KBM-7 (cell line): ENCODE measurements around the gene POU3F3.
A peak's percentile ranks its signal among the peaks of the same experiment; 100 is the strongest.

Source experiments
- DNase-seq: peaks from one replicate; pipeline ENCODE4 v3.0.0-alpha.2; 2015
- in situ Hi-C: fragments of 300-500 bp; cut with MboI; formaldehyde crosslinking; loops from 2 replicates; pipeline ENCODE4 v1.14.3; 2020; ENCODE audit warnings: low sequenced_read_pairs, low pct_unique_long_range_greater_than_20kb, mixed read lengths

Gene POU3F3

DNA sequence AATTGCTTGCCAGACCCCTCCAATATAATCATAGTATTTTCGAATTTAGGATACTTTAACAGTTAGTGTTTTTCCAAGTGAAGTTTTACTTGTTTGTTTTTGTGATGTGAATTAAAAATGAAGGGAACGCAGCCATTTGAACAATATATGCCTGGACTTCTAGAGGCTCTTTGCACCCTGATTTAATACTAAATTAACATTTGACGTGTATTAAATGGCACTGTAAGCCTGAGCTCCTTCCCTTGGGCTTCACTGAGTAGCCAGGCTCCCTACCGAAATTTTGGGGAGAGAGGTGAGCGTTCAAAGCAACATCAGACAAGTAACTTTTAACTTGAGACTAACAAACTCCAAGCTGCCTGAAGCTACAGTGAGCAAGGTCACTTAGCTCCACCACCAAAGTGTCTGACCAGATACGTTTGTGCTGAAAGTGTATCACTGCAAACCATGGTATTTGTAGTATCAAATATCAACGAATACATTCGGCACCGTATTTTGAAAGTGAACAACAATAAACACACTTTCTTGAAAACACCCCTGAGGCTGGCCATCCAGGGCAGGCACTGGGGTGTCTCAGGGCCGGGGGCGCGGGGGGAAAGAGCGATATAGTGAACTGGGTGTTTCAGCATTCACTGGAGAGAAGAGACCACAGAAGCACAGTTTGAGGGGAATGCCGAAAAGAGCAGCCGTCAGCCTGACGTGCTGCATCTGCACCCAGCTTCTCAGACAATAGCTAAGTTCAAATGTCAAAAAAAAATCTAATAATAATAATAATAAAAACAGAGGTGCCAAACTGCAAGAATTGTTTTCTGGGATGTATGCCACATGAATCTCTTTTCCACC is 7.7 kb upstream of the POU3F3 start:
- DNase-seq: peak; percentile 32
- in situ Hi-C loops: no loop called here

- in situ Hi-C loops: no loop called here
- peak; percentile 74 for DNase-seq
These were observed 6.9 kb upstream of the POU3F3 start for GRCh38 chr2:104846786-104847585.

DNA sequence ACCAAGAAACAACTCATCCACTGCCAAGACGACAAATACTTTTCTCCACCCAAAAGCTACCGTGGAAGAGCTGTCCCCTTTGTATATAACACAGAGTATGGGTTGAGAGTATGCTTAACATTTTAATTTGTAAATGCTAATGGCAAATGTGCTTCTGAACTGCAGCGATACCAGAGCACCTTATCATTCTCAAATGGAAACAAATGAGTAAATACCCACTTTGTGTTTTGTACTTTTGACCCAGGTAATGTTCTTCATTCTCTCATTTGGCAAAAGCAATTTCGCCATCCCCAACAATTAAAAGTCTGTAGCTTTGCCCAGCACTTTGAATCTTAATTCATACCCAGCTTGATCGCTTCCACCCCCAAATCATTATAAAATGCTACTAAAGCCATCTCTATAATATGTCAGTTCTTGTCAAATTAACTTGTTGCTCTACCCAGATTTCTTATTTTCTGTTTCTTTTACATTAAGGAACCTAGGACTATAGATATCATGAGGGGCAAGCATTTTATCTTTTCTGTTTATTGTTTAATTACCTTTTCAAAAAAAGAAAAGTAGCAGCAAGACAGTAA is 6.2 kb upstream of the POU3F3 start:
- in situ Hi-C loops: no loop called here
- no peak for DNase-seq

DNA sequence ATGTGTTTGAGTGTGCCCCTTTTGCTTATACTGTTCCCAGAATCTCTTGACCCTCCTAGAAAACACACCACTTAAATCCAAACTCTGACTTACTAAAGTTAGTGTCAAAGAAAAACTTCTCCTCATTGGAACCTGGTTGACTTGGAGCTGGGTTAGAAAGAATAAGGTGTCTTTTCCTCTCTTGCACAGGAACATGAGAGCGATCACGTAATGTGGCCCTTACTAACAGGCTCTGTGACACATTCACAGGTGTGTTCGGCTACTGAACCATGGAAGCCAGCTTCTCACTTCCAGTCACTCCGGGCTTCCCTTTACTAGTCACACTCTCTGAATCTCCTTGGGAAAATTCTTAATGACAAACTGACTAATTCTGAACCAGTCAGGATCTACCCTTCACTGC is 5.4 kb upstream of the POU3F3 start:
- in situ Hi-C loops: no loop called here
- peak; percentile 28 for DNase-seq

DNA sequence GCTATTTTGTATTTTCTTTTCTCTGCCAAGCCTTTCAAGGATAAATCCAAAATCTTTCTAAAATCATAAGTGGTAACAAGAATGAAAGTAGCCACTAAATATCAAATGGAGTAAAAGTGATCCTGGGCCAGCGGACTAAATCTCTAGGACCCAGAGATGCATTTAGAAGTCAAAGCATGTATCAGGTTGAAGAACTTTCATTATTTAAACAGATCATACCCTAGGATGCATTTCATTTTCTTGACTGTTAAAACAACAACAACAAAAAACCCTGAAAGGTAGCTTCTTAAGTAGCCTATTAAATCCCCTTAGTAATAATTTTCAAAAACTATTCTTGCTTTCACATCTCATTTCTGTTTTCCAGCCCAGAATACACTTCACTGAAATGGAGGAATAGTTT is 4.8 kb upstream of the POU3F3 start:
- in situ Hi-C loops: no loop called here
- no peak for DNase-seq

DNA sequence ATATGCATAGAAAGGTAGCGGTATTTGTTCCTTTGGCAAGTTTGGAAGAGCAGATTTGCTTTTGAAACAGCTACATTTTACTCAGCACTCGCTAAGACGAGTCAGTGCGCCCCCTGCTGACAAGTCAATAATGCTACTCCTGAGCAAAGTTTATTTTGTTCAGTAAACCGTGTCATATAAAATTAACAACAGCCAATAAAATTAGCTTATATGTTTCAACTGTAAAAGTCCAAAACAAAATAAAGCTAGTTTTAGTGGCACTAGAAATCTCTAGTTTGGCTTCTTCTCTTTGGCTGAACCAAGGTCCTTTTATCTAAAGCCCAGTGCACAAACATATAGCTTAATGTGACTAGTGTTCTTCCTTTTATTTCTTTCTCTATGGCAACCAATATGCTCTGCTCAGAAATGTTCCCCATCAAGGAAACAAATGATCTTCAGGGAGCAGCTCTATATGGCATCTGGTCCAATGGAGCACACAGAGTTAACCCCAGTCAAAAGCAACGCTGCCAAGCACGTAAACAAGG is 4.2 kb upstream of the POU3F3 start:
- in situ Hi-C loops: loop anchor here (25.0 kb wide), 1 partner anchor 212 kb away; no protein-coding TSS in a partner anchor
- peak; percentile 85 for DNase-seq

- in situ Hi-C loops: loop anchor here (25.0 kb wide), 1 partner anchor 213 kb away; no protein-coding TSS in a partner anchor
These were observed 3.3 kb upstream of the POU3F3 start for GRCh38 chr2:104850361-104851290.

DNA sequence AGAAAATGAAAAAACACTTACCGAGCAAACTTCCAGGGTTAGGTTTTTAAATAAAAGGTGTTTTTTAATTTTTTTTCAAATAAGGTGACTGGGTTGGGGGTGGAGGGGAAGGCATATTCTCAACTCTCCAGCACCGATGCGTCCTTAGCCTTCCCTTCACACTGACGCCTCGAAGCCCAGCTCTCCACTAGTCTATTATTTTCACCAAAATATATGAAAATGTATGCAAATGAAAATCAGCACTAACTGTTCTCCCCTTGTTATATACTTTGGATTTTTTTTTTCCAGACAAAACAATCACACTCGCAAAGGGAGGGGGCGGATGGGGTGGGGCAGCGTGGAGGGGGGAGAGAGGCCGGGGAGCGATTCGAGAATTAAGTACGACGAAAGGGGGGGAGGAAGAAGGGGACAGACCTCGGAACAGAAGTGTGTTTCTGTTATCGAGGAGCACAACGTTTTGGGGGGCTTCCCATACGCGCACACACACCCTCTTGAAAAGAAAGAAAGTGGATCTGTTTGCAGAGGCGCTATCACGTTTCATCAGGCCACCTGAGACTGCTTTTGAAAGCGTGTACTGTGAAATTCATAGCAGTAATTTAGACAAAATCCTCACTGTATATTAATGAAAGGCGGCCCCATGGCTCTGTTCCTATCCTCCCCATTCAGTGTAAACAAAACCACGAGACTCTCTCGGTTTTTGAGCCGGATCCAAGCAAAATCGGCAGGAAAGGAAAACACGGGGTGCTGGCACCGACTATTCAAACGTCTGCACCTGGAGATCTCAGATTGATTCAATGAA is 2.4 kb upstream of the POU3F3 start:
- in situ Hi-C loops: loop anchor here (25.0 kb wide), 1 partner anchor 214 kb away; no protein-coding TSS in a partner anchor
- peak; percentile 30 for DNase-seq

More at GRCh38 chr2:104850361-104851290, 3.3 kb upstream of the POU3F3 start:
- peak; percentile 40 for DNase-seq

GRCh38 chr2:104852090-104852666 is 1.7 kb upstream of the POU3F3 start:
- DNase-seq: peak; percentile 79
- in situ Hi-C loops: loop anchor here (25.0 kb wide), 1 partner anchor 215 kb away; no protein-coding TSS in a partner anchor

DNA sequence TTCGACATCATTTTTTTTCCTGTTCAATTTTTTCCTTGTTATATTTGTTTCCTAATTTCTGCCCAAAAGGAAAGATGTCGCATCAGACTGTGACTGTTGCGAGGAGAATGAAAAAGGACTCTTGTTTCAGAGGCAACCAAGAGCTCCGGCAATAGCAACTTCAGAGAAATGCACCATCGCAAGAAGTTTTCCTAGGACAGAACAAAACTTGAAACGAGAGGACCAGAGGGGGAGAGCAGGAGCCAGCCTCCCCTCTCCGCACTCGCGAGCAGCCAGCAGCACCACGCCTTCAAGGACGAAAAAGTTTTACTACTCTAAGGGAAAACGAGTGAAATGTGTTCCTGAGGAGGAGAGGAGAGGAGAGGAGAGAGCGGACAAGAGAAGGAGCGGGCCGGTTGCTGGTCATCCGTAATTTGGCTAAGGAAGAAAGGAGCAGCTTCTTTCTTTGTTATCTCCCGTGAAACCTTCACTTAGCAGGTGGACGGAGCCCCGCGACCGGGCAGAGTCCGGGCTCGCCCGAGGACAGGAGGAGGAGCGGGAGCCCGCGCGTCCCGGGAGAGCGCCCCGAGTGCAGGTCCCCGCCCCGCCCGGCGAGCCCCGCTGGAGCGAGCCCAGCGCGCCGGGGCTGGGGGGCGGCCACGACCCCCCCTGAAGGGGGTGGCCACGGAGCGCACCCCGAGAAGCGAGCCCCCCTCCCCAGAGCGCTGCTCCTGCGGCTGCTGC is 744 bp downstream of the POU3F3 start:
- peak; percentile 56 for DNase-seq
- in situ Hi-C loops: loop anchor here (25.0 kb wide), 1 partner anchor 217 kb away; no protein-coding TSS in a partner anchor

DNA sequence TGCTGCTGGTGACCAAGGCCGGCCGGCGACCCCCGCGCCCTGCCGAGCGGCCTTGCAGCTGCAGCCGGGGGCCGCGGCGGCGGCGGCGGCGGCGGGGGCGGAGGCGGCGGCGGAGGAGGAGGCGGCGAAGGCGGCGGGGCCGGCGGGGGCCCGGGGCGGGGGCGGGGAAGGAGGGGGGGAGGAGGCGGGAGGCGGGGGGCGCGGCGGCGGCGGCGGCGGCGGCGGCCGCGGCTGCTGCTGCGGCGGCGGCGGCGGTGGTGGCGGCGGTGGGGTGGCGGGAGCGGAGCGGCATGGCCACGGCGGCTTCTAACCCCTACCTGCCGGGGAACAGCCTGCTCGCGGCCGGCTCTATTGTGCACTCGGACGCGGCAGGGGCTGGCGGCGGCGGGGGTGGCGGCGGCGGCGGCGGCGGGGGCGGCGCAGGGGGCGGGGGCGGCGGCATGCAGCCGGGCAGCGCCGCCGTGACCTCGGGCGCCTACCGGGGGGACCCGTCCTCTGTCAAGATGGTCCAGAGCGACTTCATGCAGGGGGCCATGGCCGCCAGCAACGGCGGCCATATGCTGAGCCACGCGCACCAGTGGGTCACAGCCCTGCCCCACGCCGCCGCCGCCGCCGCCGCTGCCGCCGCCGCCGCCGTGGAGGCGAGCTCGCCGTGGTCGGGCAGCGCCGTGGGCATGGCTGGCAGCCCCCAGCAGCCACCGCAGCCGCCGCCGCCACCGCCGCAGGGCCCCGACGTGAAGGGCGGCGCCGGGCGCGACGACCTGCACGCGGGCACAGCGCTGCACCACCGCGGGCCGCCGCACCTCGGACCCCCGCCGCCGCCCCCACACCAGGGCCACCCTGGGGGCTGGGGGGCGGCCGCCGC is 1.5 kb downstream of the POU3F3 start:
- in situ Hi-C loops: loop anchor here (25.0 kb wide), 1 partner anchor 218 kb away; no protein-coding TSS in a partner anchor
- no peak for DNase-seq

GRCh38 chr2:104856086-104856972 is 2.4 kb downstream of the POU3F3 start:
- in situ Hi-C loops: loop anchor here (25.0 kb wide), 1 partner anchor 219 kb away; no protein-coding TSS in a partner anchor
- peak; percentile 81 for DNase-seq

DNA sequence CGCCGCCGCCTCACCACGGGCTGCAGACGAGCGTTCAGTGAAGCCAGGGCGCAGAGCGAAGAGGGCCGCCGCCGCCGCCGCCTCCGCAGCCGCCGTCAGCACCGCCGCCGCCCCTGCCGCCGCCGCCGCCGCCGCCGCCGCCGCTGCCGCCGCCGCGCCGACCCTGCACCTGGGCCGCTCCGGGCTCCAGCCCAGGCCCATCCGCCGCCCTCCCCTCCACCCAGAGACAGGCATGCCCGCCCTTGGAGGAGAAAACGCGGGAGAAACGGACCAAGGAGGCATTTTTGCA is 3.0 kb downstream of the POU3F3 start:
- in situ Hi-C loops: loop anchor here (25.0 kb wide), 1 partner anchor 220 kb away; no protein-coding TSS in a partner anchor
- DNase-seq: no peak

DNA sequence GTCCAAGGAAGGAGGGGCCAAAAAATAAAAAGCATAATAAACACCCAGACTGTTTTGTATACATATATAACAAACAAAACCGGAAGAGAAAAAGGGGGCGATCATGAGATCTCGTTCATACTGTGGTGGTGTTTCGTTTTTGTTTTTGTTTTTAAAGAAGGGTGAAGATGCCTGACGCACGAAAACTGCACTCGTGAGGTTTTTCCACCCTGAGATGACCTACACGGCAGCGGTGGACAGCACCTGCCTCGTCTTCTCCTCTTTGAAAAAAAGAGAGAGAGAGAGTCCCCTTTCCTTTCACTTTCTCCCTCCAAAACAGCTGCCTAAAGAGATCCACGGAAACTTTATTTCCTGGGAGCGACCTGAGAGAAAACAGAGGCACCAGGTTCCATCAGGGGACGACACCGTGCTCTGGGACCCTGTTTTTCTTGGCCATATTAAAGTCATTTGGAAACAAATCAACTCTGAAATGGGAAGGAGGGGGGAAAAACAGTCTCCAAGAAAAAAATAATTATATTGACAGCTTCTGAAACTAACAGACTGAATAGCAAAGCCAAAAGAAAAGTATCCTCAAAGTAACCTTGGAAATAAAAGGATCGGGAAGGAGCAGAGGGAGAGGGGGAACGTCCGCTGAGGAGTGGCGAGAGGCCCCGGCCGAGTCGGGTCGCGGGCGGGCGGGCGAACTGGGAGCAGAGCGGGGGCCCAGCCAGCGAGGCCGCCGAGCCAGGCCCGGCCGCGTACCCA is 3.5 kb downstream of the POU3F3 start:
- peak; percentile 60 for DNase-seq
- in situ Hi-C loops: loop anchor here (25.0 kb wide), 1 partner anchor 220 kb away; no protein-coding TSS in a partner anchor
